Globus pallidus (tissue), 1 donor: ENCODE data around the gene KCNQ1OT1.

Experiments
- DNase-seq: peaks from one replicate; pipeline ENCODE4 v3.0.0-alpha.2; 2015; ENCODE audit warnings: low spot score

The KCNQ1OT1 gene

DNA sequence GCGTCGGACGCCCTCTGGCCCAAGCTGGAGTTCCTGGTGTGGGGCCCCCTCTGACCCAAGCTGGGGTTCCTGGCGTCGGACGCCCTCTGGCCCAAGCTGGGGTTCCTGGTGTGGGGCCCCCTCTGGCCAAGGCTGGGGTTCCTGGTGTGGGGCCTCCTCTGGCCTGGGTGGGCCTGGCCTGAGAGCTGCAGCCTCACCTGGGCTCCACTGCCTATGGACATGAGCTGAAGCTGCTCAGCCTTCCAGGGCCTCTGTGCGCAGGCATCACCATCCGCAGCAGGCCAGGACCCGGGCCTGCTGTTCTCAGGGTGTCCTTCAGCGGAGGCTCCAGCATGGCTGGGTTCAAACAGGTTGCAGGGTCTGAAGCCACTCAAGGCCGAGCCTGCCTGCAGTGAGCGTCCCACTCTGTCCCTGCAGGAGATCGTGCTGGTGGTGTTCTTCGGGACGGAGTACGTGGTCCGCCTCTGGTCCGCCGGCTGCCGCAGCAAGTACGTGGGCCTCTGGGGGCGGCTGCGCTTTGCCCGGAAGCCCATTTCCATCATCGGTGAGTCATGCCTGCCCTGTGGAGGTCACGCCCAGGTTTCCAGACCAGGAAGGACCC lies 129.5 kb downstream of the KCNQ1OT1 start:
- no peak for DNase-seq

DNA sequence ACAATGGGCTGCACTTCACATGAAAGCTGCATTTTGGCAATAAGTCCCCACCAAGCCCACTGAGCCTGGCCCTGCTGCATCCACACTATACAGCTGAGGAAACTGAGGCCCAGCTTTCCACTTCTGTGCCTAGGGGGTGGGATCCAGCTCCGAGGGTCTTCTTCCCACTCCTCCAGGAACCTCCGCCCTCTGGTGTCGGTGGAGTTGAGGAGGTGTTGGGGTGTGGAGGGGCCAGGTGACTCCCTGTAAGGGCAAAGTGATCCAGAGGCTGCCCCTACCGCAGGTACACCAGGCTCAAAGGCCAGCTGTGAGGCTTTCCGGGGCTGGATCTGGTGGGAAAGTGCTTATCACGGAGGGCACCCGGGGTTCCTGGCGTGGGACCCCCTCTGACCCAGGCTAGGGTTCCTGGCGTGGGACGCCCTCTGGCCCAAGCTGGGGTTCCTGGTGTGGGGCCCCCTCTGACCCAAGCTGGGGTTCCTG lies 130.0 kb downstream of the KCNQ1OT1 start:
- no peak for DNase-seq

GRCh38 chr11:2569321-2569721 lies 130.5 kb downstream of the KCNQ1OT1 start:
- DNase-seq, result no peak

GRCh38 chr11:2567026-2567671 lies 132.6 kb downstream of the KCNQ1OT1 start:
- DNase-seq, result no peak

DNA sequence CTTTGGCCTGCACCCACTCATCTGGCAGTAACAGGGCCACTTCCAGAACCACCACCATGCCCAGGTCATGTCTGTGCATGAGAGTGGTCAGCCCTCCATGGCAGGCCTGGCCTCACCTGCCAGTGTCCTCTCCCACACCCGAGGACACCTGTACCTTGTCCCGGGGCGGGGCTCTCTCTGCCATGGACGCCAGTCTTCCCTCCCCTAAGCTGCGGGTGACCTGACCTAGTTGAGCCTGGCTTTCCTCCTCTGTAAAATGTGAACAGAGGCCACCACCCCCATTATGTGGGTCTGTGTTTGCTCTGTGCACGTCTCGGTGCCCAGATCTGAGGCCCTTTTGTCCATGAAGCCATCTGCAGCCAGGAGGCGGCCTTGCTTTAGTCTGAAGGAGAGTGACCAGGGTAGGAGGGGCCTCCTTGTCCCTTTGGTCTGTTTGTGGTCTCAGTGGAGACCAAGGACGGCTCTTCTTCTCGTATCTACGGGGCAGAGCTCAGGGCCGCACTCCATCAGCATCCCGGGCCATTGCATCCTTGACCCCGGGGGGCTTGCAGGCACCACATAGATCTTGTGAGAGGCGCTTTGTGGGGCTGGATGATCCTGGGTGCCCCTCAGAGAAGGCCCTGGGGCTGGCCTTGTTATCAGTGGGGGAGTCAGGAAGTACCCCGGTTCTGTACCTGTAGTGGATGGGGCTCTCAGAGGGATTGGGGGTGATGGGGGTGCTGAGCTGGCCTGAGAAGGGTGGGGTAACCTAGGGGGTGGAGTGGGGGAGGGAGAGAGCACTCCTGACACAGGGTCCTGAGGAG lies 133.4 kb downstream of the KCNQ1OT1 start:
- no peak for DNase-seq

GRCh38 chr11:2565447-2566222 lies 134.2 kb downstream of the KCNQ1OT1 start:
- no peak for DNase-seq

DNA sequence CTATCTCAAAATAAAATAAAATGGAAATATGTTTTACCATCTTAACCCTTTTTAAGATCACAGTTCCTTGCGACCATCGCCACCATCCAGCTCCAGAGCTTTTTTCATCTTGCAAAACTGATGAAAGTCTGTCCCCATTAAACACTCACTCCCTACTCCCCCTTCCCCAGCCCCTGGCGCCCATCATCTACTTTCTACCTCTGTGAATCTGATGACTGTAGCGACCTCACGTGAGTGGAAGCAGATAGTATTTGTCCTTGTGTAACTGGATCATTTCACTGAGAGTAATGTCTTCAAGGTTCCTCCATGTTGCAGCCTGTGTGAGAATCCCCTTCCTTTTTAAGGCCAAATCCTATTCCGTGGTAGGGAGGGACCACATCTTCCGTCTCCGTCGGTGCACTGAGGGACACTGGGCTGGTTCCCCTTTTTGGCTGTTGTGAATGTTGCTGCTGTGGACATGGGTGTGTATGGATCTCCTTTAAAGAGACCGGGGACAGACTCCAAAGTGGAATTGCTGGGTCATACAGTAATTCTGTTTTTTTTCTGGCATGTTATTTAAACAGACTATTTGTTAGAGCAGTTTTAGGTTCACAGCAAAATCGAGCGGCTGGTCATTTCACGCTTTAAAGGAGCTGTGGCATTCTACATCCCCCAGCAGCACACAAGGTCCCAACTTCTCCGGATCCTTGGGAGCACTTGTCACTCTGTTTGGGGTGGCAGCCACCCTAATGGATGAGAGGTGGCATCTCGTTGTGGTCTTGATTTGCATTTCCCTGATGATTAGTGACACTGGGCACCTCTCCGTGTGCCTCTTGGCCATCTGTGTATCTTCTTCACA lies 135.0 kb downstream of the KCNQ1OT1 start:
- DNase-seq, result no peak

DNA sequence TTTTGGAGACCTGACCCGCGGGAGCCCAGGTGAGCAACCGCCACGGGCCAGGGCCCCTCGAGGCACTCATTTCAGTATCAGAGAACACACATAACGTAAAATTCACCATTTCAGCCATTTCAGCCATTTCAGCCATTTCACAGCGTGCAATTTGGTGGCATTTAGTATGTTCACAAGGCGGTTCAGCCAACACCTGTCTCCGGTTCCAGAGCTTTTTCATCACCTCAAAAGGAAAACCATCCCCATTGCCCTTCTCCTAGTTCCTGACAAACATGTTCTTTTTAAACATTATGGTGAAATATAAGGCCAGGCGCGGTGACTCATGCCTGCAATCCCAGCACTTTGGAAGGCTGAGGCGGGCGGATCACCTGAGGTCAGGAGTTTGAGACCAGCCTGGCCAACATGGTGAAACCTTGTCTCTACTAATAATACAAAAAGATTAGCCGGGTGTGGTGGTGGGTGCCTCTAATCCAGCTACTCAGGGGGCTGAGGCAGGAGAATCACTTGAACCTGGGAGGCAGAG lies 135.7 kb downstream of the KCNQ1OT1 start:
- DNase-seq, result no peak

DNA sequence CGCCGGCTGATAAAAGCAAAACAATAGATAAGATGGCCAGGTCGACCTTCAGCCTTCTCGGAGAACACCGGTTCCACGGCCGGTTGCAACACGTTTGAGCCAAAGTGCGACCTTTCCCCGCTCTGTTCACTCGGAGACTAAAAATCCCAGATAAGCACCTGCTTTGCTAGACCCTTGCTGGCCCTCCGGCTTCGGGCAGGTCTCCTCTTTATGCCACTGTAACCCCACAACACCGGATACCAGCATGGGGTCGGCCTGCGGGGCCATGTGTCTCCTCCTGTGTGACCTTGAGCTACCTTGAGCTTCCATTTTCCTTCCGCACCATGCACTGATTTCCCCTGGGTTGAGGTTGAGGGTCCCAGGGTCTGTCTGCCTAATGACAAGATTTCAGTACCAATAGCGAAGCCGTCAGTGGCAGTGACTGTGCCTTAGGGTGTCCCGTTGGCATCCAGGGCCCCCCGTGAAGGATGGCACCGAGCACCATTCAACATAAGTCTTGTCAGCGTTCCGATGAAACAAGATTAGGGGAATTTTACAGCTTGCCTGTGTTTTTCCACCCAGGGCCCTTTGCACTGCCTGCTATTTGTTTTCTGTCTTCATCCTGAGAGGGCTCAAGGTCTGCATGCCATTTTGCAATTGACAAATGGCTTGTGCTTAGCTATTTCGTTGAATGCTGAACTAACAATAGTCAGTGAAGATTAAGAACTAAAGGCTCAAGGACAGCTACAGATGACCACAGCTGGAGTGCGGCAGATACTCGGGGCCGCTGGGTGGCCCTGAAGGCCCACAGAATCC lies 136.4 kb downstream of the KCNQ1OT1 start:
- no peak for DNase-seq

- DNase-seq, result no peak
Measured at GRCh38 chr11:2562890-2563212, 136.9 kb downstream of the KCNQ1OT1 start.

GRCh38 chr11:2561696-2562581 lies 137.9 kb downstream of the KCNQ1OT1 start:
- peak; percentile 94 for DNase-seq

GRCh38 chr11:2559527-2560311 lies 140.1 kb downstream of the KCNQ1OT1 start:
- no peak for DNase-seq

GRCh38 chr11:2558861-2559526 lies 140.8 kb downstream of the KCNQ1OT1 start:
- DNase-seq, result no peak

- no peak for DNase-seq
Measured at GRCh38 chr11:2558397-2558796, 141.4 kb downstream of the KCNQ1OT1 start.
